HG02943 (cell line): ENCODE measurements around the gene UBA3.

Source experiments
- ATAC-seq: cut with Tn5 transposase; IDR thresholded peaks from one replicate; pipeline ENCODE4 v1.9.1; 2021; ENCODE audit warnings: mild to moderate bottlenecking, low read depth, moderate library complexity; ENCODE audit not compliant: unreplicated experiment

The UBA3 gene

GRCh38 chr3:69080233-69080920, at the start of gene UBA3:
Gene UBA3, minus strand, starts transcription at chr3:69080365. Its CDS starts 12 bp downstream, at chr3:69080353.
- ATAC-seq, result peak; percentile 48

DNA sequence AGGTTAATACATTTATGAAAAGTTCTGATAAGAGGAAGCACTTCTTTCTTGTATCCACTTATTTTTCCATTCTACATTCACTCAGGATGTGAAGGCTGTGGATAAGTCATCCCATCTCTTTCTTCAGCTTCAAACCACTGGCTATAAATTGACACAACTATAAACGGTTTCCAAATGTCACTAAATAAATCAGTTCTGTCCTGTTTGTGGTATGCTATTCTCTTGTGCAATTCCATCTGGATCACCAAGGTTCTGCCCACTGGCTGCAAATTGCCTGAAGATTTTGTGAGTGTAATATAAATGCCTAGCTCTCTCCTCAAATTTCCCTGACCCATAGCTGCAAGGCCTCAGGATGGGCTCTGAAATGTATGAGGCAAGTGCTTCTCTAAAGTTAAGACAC, 49.4 kb upstream of the UBA3 start:
- ATAC-seq, result no peak

- no peak for ATAC-seq
Measured at GRCh38 chr3:69128509-69128908, 48.3 kb upstream of the UBA3 start.

- ATAC-seq, result no peak
Measured at GRCh38 chr3:69126999-69127398, 46.8 kb upstream of the UBA3 start.

GRCh38 chr3:69126216-69126615, 46.1 kb upstream of the UBA3 start:
- no peak for ATAC-seq

- no peak for ATAC-seq
Measured at GRCh38 chr3:69122403-69122802, 42.2 kb upstream of the UBA3 start, which contains the start of gene LMOD3. Gene LMOD3, minus strand, starts transcription at chr3:69122595. Its CDS starts 209 bp downstream, at chr3:69122386.

DNA sequence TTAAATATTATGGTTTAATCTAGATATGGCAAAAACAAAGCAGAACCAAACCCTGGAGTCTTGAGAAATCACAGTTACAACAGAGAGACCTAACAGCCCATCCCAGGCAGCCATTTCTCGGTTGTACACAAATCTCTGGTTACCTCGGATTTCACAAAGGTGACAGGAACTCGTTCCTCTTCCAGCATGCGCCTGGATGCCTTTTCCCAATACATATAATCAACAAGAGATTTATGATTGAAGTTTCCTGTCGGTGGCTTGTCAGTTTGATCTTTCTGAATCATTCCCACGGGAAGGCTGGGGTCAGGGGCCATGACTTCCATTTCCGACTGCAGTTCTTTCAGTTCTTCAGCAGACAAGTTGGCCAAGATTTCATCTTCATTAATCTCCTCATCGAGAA, 41.8 kb upstream of the UBA3 start:
- ATAC-seq, result no peak

DNA sequence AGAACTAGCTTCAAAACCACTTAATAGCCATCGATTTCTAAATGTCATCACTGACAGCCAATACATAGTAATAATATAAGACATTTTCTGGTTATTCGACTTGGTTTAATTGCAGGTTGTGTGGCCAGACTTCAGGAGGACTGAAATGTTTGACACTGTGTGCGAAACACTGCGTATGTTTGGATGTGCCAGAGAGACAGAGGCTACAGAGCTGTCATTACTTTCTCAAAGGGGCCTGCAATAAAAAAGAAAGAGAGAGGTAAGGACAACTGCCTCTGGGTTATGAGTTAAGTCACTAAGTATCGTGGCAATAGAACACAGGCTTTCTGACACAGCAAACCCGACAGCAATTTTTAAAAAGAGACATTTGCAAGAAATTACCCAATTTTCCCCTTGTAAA, 41.3 kb upstream of the UBA3 start:
- no peak for ATAC-seq

- ATAC-seq, result peak; percentile 76
Measured at GRCh38 chr3:69120879-69121464, 40.8 kb upstream of the UBA3 start.

GRCh38 chr3:69119681-69120080, 39.5 kb upstream of the UBA3 start:
- no peak for ATAC-seq

DNA sequence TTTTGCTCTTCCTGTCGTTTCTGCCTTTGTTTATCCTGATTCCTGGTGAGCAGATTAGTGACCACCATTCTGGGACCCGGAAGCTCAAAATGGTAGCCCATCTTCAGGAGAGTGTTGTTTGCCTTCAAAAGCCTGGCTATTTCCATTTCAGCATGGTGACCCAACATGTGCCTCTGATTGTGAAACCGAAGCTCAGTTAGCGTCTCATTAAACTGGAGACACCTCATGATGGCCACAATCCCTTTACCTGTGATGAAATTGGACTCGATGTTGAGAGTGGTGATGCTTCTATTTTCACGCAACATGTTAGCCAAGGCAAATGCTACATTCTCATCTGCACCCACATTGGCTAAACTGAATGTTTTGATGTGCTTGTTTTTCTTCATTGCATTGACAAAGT, 39.0 kb upstream of the UBA3 start:
- no peak for ATAC-seq

DNA sequence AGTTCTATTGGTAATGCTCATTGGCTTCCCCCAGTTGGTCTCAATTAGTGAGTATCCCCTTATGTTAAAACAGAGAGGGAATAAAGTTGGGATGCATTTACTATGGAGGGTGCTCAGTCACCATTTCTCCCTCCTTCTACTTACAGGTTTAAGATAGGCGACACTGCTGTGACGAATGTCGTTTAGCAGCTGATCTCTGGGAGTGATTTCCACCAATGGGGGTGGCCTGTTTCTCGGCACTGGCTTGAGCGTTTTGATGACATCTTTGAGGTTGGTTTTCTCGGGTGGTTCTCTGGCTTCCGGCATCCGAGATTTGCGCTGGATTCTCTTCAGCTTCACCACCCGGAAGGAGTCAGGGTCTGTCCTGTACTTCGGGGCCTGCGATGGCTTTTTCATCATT, 38.4 kb upstream of the UBA3 start:
- no peak for ATAC-seq

DNA sequence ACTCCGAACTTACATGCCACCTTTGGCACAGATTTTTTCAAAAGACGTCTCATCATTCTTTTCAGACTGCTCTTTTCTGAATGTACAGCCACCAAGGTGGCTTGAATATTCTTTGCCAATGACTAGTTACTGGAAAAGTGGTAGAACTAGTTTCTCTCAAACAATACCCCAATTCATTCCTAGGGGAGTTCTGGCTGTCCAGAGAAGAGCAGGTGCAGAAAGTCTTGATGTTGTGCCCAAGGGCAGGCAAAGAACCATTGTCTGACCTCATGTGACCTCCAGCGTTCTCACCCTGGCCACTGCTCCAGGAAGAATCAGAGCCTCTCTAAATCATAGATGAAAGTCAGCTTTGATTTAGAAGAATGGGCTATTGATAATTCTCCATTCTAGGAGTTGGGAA, 36.7 kb upstream of the UBA3 start:
- no peak for ATAC-seq

DNA sequence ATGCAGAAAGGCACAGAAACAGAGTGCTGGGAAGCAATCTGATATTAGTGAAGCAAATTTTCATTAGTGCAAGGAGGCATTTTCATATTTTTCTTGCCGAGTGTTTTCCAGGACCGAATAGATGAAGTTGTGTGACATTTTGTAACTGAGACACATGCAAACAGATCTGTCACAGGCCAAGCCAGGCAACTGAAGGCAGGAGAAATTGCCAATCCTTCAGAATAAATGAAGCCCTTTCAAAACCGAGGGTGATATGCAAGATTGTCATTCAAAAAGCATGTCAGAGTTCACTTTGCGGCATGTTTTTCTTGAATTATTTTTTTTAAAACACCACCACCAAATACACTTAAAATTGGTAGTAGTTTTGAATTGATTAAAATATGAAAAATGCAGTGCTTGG, 36.0 kb upstream of the UBA3 start:
- no peak for ATAC-seq

GRCh38 chr3:69115731-69116130, 35.6 kb upstream of the UBA3 start:
- no peak for ATAC-seq

GRCh38 chr3:69113536-69113935, 33.4 kb upstream of the UBA3 start:
- no peak for ATAC-seq

- no peak for ATAC-seq
Measured at GRCh38 chr3:69110941-69111546, 30.9 kb upstream of the UBA3 start.

GRCh38 chr3:69108811-69109210, 28.6 kb upstream of the UBA3 start:
- no peak for ATAC-seq

DNA sequence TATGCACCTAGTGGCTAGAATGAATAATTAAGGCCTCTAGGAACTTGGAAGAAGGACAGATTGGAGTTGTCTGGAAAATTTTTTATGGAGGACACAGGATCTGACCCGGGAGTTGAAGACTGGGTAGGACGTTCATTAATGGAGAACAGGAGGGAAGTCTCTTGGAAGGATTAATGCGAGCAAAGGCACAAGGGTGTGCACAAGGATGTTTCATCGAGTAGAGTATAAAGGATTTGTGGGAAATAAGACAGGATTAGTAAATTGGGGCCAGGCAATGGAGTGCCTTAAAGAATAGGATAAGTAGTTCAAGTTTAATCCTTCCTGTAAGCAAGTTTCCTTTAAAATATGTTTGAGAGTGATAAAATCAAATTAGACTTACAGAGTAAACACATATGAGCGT, 27.7 kb upstream of the UBA3 start:
- no peak for ATAC-seq

GRCh38 chr3:69105320-69105719, 25.2 kb upstream of the UBA3 start:
- no peak for ATAC-seq

GRCh38 chr3:69104586-69104985, 24.4 kb upstream of the UBA3 start:
- no peak for ATAC-seq

- ATAC-seq, result no peak
Measured at GRCh38 chr3:69103123-69103522, 23.0 kb upstream of the UBA3 start.
